NCI-H526 treated with DMSO at 0.1 percent for 48 hours (cell line): ENCODE measurements around the gene CDYL.

Source experiments
- DNase-seq: peaks from one replicate; lab custom pipeline; 2025; lab: John Stamatoyannopoulos, UW

Gene CDYL

GRCh38 chr6:4936681-4937041 lies 160.5 kb downstream of the CDYL start:
- DNase-seq = peak; percentile 30

DNA sequence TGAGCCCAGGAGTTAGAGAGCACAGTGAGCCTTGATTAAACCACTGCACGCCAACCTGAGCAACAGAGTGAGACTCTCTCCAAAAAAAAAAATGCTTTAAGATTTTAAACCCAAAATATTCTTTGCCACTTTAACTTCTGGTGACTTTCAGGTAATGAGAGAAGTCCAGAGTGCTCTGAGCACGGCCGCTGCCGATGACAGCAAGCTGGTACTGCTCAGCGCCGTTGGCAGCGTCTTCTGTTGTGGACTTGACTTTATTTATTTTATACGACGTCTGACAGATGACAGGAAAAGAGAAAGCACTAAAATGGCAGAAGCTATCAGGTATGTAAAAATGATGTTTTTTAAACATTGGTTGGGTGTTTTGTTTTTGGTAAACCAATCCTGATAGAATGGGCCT lies 161.2 kb downstream of the CDYL start:
- DNase-seq = no peak

GRCh38 chr6:4939241-4939640 lies 163.0 kb downstream of the CDYL start:
- no peak for DNase-seq

- no peak for DNase-seq
These were observed 164.2 kb downstream of the CDYL start for GRCh38 chr6:4940416-4940815.

- no peak for DNase-seq
These were observed 165.8 kb downstream of the CDYL start for GRCh38 chr6:4941782-4942672.

GRCh38 chr6:4942673-4943009 lies 166.4 kb downstream of the CDYL start:
- DNase-seq = no peak

- DNase-seq = no peak
These were observed 167.5 kb downstream of the CDYL start for GRCh38 chr6:4943716-4944115.

- no peak for DNase-seq
These were observed 168.1 kb downstream of the CDYL start for GRCh38 chr6:4944325-4944724.

- no peak for DNase-seq
These were observed 170.3 kb downstream of the CDYL start for GRCh38 chr6:4946521-4946920.

- DNase-seq = no peak
These were observed 171.5 kb downstream of the CDYL start for GRCh38 chr6:4947716-4948115.

DNA sequence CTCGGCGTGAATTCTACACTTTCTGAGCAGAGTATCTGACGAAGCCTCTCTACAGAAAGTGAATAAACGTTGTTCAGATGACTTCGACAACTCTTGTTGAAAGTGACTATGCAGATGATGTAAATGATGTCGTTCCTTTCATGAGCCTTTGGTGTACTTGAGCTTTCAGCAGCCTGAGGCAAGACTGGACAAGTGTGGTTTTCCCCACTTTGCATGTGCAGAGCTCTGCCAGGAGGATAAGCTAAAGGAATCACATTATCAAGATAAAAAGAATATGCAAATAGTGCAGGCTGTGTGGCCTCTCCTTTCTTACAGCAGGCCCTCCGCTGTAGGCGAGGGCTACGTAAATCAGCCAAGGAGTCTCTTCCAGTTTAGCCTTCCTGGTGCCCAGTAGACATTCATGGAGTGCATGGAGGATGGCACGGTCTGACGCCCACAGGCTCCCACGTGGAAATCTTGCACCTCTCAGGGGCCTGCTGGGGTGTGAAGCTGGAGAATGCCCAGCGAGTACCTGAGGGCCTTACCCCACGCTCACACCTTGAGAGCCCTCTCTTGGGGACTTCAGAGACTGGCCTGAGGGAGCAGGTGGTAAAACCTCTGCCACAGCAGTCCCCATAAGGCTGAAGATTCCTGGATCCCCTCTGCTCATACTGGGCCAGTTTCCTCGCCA lies 172.7 kb downstream of the CDYL start:
- DNase-seq = peak; percentile 94

GRCh38 chr6:4950076-4950475 lies 173.9 kb downstream of the CDYL start:
- no peak for DNase-seq

DNA sequence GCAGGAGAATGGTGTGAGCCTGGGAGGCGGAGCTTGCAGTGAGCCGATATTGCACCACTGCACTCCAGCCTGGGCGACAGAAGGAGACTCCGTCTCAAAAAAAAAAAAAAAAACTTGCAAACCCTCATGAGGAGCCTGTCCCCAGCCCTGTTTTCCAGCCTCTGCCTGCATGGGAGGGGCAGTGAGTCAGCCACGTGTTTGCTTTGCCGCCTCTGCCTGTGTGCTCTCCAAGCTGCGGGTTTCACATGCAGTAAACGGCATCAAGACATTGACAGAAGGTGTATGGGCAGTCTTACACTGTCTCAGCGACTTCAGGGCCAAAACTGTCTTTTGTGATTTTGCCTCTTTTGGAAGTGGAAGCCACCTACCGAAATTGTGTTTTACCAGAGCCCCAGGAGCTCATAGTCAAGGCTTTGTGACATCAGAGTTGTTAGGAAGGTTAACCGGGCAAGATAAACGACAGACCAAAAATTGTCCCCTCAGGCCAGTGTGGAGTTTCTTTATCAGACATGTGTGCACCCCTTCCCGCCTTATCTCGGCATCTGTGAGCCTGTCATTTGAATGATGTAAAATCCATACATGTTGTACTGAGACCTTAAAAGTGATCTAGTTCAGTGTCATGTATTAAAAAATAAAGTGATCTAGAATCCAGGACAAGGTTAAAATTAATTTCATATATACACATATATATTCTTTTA lies 174.8 kb downstream of the CDYL start:
- no peak for DNase-seq

DNA sequence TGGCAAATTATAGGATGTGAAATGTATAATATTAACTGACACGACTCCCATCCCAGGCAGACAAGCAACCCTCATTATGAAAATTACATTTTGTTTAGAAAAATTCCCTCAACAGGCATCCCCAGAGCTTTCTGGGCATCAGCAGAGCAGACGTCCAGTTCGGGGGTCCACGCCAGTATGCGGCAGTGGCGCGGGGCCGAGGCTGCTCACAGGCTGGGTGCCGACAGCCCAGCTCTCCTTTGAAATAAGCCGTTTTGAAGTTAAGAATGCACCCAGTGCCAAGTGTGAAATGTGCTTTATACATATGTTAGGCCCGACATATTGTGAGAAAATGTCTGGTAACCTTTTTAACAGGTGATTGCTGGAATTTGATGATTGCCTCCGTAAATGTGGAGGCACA lies 177.2 kb downstream of the CDYL start:
- no peak for DNase-seq

DNA sequence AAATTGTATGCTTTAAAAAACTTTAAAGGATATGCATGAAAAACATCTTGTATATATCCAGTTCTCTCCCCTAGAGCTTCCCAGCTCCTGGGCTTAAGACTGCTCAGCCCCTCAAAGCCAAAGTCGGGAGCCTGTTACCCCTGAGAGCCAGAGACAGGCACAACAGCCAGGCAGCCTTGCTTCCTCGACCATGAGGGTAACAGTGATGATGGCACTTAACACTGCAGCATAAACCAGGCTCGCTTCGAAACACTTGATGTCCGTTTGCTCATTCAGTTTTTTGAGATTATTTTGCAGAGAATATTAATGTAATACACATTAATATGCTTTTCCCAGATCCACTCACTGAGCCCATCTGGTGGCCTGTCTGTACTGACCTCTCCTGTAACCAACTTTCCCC lies 180.4 kb downstream of the CDYL start:
- no peak for DNase-seq

DNA sequence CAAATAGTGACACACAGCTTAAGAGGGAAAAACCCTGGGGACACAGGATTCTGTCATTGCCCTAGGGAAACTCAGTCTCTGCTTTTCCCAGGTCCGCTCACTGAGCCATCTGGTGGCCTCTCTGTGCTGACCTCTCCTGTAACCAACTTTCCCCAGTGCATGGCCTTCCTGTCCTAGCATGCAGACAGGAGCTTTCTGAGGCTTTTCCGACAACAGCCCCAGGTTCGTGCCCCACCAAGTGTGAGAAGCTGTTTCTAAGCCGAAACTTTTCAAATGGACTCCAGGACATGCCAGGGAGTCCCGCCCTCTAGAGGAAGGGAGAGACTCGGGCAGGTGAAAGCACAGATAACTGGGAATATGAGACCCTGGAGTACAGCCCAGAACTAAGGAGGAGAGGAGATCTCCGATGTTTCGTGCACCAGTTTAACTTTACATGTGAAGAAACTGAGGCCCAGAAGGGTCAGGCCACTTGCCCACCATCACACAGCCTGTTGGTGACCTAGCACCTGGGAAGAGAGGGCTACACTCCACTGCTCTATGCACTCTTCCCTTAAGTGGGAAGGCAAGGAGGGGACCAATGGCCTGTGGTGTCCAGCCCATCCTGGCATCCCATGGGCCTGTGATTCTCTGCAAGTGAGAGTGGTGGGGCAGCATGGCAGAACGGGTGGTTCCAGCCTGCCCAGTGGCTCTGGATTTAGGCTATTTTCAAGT lies 181.5 kb downstream of the CDYL start:
- no peak for DNase-seq

DNA sequence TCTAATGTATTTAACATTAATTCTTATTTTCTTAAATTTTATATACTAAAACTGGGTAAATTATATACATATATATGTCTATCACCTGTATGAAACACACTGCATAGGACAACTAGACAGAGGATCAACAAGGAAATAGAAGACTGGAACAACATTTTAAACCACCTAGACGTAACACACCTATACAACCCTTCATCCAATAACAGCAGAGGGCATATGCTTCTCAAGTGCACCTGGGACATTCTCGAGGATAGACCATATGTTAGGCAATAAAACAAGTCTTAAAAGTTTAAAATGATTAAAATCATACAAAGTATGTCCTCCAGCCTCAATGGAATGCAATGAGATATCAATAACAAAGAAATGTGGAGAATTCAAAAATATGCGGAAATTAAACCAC lies 182.4 kb downstream of the CDYL start:
- no peak for DNase-seq

DNA sequence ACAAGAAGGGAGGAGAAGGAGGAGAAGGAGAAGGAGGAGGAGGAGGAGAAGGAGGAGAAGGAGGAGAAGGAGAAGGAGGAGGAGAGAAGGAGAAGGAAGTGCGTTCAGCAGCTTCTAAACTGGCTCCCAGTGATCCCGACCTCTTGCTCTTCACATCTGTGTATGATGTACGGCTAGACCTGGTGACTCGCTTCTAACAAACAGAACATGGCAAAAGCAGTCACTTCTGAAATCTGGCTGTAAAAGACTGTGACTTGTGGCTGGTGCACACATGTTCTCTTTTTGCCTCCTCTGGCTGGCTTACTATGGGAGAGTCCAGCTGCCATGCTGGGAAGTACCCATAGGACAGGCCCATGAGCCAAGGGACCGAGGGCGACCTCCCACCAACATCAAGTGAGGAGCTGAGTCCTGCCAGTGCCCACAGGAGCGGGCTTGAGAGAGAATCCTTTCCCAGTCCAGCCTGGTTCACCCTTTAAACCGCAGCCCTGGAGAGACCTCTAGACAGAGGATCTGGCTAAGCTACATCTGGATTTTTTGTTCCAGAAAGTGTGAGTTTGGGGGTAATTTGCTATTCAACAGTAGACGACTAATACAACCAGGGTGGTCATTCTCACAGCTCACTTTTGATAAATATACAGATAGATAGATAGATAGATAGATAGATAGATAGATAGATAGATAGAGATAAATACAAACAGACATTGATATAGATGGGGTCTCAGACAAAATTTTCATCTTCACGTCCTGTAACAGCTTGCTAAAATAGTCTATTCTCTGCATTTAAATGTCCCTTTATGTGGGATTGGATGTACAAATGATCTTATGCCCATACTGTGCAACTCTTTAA lies 185.3 kb downstream of the CDYL start:
- no peak for DNase-seq

DNA sequence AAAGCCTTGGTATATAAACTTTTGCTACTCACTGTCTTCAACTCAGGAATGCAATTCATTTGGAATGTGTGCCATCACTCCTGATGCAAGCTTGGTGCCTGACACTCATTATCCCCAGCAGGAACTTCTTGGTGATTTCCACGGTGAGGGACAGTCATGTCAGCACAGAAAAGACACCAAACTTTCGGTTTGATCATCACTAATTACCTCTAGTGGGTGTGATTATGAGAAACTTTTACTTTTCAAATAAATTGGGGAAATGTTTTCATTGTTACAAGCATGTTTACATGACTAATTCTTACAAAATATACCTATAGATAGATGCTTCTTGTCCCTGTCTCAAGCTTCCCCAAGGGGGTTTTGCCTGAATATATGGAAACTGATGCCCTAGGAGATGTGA lies 186.7 kb downstream of the CDYL start:
- no peak for DNase-seq

GRCh38 chr6:4964675-4965561 lies 188.7 kb downstream of the CDYL start:
- no peak for DNase-seq
